LNCAP (cell line): ENCODE results near the gene LENG8.

Experiments
- TF ChIP-seq, protein P1 (sequence below): fragments of 450-650 bp; IDR thresholded peaks from 2 replicates; pipeline ENCODE4 v1.5.1; 2017; ENCODE audit warnings: mild to moderate bottlenecking

The LENG8 gene

DNA sequence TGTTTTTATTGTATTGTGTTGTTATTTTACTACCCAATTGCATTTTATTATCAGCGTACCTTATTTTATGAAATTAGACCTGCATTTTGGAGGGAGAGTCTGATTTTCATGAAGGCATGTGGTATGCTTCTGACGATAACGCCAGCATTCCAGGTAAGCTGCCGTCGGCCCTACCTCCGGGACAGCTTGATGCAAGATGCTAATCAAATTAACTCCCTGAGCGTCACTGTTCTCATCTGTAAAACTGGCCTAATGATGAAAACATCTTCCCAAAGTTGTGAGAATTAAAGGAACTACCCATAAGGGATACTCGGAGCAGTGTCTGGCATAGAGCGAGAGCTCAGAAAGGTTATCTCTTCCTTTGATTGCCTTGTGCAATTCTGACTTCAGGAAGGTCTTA is 40.8 kb downstream of the LENG8 start:
- TF ChIP-seq, protein P1, sequence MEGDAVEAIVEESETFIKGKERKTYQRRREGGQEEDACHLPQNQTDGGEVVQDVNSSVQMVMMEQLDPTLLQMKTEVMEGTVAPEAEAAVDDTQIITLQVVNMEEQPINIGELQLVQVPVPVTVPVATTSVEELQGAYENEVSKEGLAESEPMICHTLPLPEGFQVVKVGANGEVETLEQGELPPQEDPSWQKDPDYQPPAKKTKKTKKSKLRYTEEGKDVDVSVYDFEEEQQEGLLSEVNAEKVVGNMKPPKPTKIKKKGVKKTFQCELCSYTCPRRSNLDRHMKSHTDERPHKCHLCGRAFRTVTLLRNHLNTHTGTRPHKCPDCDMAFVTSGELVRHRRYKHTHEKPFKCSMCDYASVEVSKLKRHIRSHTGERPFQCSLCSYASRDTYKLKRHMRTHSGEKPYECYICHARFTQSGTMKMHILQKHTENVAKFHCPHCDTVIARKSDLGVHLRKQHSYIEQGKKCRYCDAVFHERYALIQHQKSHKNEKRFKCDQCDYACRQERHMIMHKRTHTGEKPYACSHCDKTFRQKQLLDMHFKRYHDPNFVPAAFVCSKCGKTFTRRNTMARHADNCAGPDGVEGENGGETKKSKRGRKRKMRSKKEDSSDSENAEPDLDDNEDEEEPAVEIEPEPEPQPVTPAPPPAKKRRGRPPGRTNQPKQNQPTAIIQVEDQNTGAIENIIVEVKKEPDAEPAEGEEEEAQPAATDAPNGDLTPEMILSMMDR = no peak

DNA sequence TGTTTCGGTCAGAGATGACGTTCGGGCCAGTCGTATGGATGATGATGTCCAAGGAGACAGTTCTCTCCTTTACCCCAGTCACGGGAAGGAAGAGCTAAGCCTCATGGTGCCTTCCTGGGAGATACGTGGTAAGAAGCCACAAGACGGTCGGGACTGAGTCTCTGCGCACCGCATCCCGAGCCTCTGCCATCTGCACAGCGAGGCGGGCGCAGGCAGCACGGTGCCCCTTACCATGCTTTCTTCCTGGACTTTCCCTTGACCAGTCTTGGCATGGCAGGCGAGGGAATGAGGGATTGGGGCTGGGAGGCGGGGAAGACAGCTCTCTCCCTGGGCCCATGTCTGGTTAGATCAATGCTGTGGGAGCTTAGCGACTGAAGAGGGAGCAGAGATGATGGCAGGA is 43.6 kb downstream of the LENG8 start:
- TF ChIP-seq, protein P1 = no peak

DNA sequence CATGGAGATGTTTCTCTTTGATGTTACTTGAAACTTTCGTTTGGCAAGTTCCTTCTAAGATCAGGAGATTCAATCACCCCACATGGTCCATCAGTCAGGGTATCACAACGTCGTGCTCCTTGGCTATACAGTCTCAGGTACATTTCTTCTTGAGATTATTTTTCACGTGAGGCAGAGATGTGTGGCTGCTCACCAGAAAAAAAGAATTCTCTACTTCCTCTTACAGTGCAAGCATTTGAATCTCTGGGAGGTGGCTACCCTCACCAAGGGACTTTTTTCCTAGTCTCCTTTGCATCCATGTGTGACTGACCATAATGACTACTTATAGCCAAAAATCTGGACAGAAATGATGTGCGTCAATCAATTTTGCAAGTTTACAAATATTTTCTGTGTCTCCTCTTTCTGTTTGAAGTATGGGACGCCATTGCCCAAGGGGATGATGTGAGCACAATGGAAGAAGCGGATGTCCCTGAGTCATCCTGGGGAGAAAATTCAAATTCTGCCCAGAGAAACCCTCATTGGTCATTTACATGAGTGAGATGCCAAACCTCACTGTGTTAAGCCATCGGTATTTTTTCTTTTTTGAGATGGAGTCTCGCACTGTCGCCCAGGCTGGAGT is 45.1 kb downstream of the LENG8 start:
- TF ChIP-seq, protein P1 = no peak

DNA sequence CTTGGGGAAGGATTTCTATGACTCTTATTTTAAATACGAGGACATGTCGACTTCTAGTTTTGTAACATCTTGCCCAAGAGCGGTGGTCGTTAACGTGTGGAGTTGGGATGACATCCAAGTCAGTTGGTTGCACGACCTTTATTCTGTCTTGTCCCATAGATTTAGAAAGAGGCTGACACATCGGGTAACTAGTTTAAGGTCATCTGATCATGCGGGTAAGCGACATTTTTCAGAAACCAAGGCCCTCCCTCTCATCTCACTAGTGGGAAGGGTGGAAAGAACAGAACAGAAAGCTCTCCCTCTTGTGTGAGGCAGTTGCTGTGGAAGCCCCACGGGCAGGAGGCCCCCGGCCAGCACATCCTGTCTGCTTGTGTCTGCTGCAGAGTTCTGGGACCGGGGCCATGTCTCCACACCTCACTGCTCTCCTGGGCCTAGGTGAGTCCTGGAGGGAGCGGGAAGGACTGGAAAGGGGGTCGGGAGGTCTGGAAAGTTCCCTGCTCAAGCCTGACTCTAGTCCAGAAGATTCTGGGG is 53.6 kb downstream of the LENG8 start, which contains the start of gene LAIR2:
Gene LAIR2 (plus strand): TSS at position 314 of the 531 bp plus-strand sequence. CDS start 88 bp downstream, at position 402.
- TF ChIP-seq, protein P1 = no peak

DNA sequence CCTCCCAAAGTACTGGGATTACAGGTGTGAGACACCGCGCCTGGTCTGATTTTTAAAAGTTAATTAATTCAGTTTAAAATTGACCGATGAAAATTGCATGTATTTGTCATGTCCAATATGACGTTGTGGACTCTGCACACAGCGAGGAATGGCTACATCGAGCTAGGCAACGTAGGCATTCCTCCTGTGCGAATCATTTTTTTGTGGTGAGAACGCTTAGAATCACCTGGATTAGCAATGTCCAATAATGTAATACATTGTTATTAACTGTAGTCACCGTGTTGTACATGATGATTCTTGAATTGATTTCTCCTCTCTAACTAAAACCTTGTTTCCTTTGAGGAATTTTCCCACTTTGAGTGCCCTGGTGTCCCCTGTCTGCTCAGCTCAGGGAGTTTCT is 57.1 kb downstream of the LENG8 start:
- TF ChIP-seq, protein P1 = no peak

DNA sequence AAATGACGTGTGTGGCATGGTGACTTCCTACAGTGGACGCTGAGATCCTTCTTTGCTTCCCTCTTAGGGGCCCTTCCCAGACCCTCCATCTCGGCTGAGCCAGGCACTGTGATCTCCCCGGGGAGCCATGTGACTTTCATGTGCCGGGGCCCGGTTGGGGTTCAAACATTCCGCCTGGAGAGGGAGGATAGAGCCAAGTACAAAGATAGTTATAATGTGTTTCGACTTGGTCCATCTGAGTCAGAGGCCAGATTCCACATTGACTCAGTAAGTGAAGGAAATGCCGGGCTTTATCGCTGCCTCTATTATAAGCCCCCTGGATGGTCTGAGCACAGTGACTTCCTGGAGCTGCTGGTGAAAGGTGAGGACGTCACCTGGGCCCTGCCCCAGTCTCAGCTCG is 58.8 kb downstream of the LENG8 start:
- TF ChIP-seq, protein P1 = no peak
